AG04449 (cell line): ENCODE measurements around the gene BPIFA3.
"Not testable (repeated sequence)": the region's sequence is repeated elsewhere in the genome, so short reads cannot be mapped to it uniquely, and the experiment has no call there.

ENCODE experiments used
- CTCF ChIA-PET: fragments of 350-600 bp; formaldehyde crosslinking; extraction: SDS; loops from one replicate; lab custom pipeline; 2021; ENCODE audit warnings: antibody characterized with exemption; lab: Yijun Ruan, JAX
- POLR2A ChIA-PET: fragments of 400-600, 350-600 bp; formaldehyde crosslinking; extraction: SDS; loops from one replicate; lab custom pipeline; 2020; ENCODE audit warnings: antibody characterized with exemption, inconsistent platforms; lab: Yijun Ruan, JAX
- DNase-seq: peaks from one replicate; pipeline ENCODE4 v3.0.0-alpha.2; 2010; ENCODE audit warnings: low read depth, low spot score
- H3K4me3 ChIP-seq: 2 replicates; pipeline ENCODE4 v1.5.1; 2011; ENCODE audit warnings: low read depth, mild to moderate bottlenecking, control low read depth, low read length
- CTCF ChIP-seq: IDR thresholded peaks from one replicate; pipeline ENCODE4 v1.5.1; 2011; ENCODE audit warnings: mild to moderate bottlenecking, moderate library complexity, low read length, control low read depth, inconsistent platforms; ENCODE audit not compliant: insufficient read depth; ENCODE audit errors: missing control alignments

Gene BPIFA3

GRCh38 chr20:33177866-33178265 lies 39.3 kb upstream of the BPIFA3 start:
- DNase-seq, result no peak
- CTCF ChIA-PET, result no interaction called here
- TF ChIP-seq CTCF, result no peak
- POLR2A ChIA-PET, result no interaction called here
- no peak overlapping the region for H3K4me3 ChIP-seq

GRCh38 chr20:33178726-33179125 lies 38.4 kb upstream of the BPIFA3 start:
- DNase-seq, result no peak
- CTCF ChIA-PET, result no interaction called here
- no peak overlapping the region for H3K4me3 ChIP-seq
- POLR2A ChIA-PET, result no interaction called here
- TF ChIP-seq CTCF, result no peak

GRCh38 chr20:33180169-33180568 lies 37.0 kb upstream of the BPIFA3 start:
- no peak for DNase-seq
- TF ChIP-seq CTCF, result no peak
- ChIA-PET CTCF (no interaction called here), POLR2A (no interaction called here)
- no peak overlapping the region for H3K4me3 ChIP-seq

GRCh38 chr20:33181482-33182093 lies 35.6 kb upstream of the BPIFA3 start:
- DNase-seq, result no peak
- POLR2A ChIA-PET, result no interaction called here
- TF ChIP-seq CTCF, result no peak
- CTCF ChIA-PET, result no interaction called here
- H3K4me3 ChIP-seq, result no peak overlapping the region

GRCh38 chr20:33183312-33183711 lies 33.8 kb upstream of the BPIFA3 start:
- H3K4me3 ChIP-seq, result no peak overlapping the region
- POLR2A ChIA-PET, result no interaction called here
- CTCF ChIA-PET, result no interaction called here
- TF ChIP-seq CTCF, result no peak
- no peak for DNase-seq

GRCh38 chr20:33185031-33185590 lies 32.0 kb upstream of the BPIFA3 start:
- POLR2A ChIA-PET, result not testable (repeated sequence)

GRCh38 chr20:33187491-33187890 lies 29.7 kb upstream of the BPIFA3 start:
- no peak overlapping the region for H3K4me3 ChIP-seq
- CTCF ChIA-PET, result no interaction called here
- POLR2A ChIA-PET, result no interaction called here
- DNase-seq, result no peak
- no peak for TF ChIP-seq CTCF

More at GRCh38 chr20:33185031-33185590, 32.0 kb upstream of the BPIFA3 start:
- CTCF ChIA-PET, H3K4me3 ChIP-seq, DNase-seq: not testable (repeated sequence)
